ENCODE measurements around the gene FOXB1. TPM values are rescaled to one million over a fixed set of nuclear protein-coding genes. Genes with fewer than 3 reads are reported as not detected.
A peak's percentile ranks its signal among the peaks of the same experiment; 100 is the strongest.

FOXB1 gene
- total and polyA plus RNA-seq, 2 donors = 0.03 TPM; not detected in 1

GRCh38 chr15:59994888-59995557 is 9.1 kb upstream of the FOXB1 start:
- no peak overlapping the region for H3K27ac ChIP-seq (ENCODE audit: low read depth)
- no peaks in the 10 kb centered on the region for H3K36me3 ChIP-seq (ENCODE audit: insufficient read depth)
- no peak for DNase-seq (ENCODE audit: extremely low spot score)
- no peak overlapping the region for H3K4me3 ChIP-seq (ENCODE audit: low read depth, low read length)
- H3K4me1 ChIP-seq (ENCODE audit: insufficient read depth) = no peaks in the 10 kb centered on the region
- WGBS = 3% methylated on average over 41 of the region's 41 CpGs

- H3K36me3 ChIP-seq (ENCODE audit: insufficient read depth) = no peaks in the 10 kb centered on the region
- no peak overlapping the region for H3K4me3 ChIP-seq (ENCODE audit: low read depth, low read length)
- no peak overlapping the region for H3K27ac ChIP-seq (ENCODE audit: low read depth)
- no peaks in the 10 kb centered on the region for H3K4me1 ChIP-seq (ENCODE audit: insufficient read depth)
- 7% methylated on average over 24 of the region's 24 CpGs for WGBS
- no peak for DNase-seq (ENCODE audit: extremely low spot score)
These were observed 8.4 kb upstream of the FOXB1 start for GRCh38 chr15:59995568-59996297.

GRCh38 chr15:59996298-59997041 is 7.6 kb upstream of the FOXB1 start:
- 4% methylated on average over 27 of the region's 27 CpGs for WGBS
- no peak overlapping the region for H3K4me3 ChIP-seq (ENCODE audit: low read depth, low read length)
- H3K4me1 ChIP-seq (ENCODE audit: insufficient read depth) = no peaks in the 10 kb centered on the region
- DNase-seq (ENCODE audit: extremely low spot score) = no peak
- no peaks in the 10 kb centered on the region for H3K36me3 ChIP-seq (ENCODE audit: insufficient read depth)
- H3K27ac ChIP-seq (ENCODE audit: low read depth) = no peak overlapping the region

GRCh38 chr15:59997070-59997701 is 6.9 kb upstream of the FOXB1 start:
- H3K4me3 ChIP-seq (ENCODE audit: low read depth, low read length) = peak overlapping the region; percentile 3
- no peak for DNase-seq (ENCODE audit: extremely low spot score)
- no peak overlapping the region for H3K27ac ChIP-seq (ENCODE audit: low read depth)
- WGBS = 1% methylated on average over 36 of the region's 36 CpGs
- H3K36me3 ChIP-seq (ENCODE audit: insufficient read depth) = no peaks in the 10 kb centered on the region
- H3K4me1 ChIP-seq (ENCODE audit: insufficient read depth) = no peaks in the 10 kb centered on the region

- WGBS = 9% methylated on average over 8 of the region's 8 CpGs
- no peak for DNase-seq (ENCODE audit: extremely low spot score)
- H3K36me3 ChIP-seq (ENCODE audit: insufficient read depth) = no peaks in the 10 kb centered on the region
- no peaks in the 10 kb centered on the region for H3K4me1 ChIP-seq (ENCODE audit: insufficient read depth)
- H3K27ac ChIP-seq (ENCODE audit: low read depth) = no peak overlapping the region
- no peak overlapping the region for H3K4me3 ChIP-seq (ENCODE audit: low read depth, low read length)
These were observed 5.7 kb upstream of the FOXB1 start for GRCh38 chr15:59998305-59998949.

- no peak for DNase-seq (ENCODE audit: extremely low spot score)
- 3% methylated on average over 6 of the region's 6 CpGs for WGBS
- no peaks in the 10 kb centered on the region for H3K4me1 ChIP-seq (ENCODE audit: insufficient read depth)
- no peak overlapping the region for H3K27ac ChIP-seq (ENCODE audit: low read depth)
- no peak overlapping the region for H3K4me3 ChIP-seq (ENCODE audit: low read depth, low read length)
- H3K36me3 ChIP-seq (ENCODE audit: insufficient read depth) = no peaks in the 10 kb centered on the region
These were observed 5.0 kb upstream of the FOXB1 start for GRCh38 chr15:59998950-59999611.

GRCh38 chr15:59999612-60000112 is 4.4 kb upstream of the FOXB1 start:
- Histone ChIP-seq H3K36me3 (ENCODE audit: insufficient read depth) (no peaks in the 10 kb centered on the region), H3K4me3 (ENCODE audit: low read depth, low read length) (no peak overlapping the region), H3K4me1 (ENCODE audit: insufficient read depth) (no peaks in the 10 kb centered on the region), H3K27ac (ENCODE audit: low read depth) (no peak overlapping the region)
- 2% methylated on average over 28 of the region's 28 CpGs for WGBS
- no peak for DNase-seq (ENCODE audit: extremely low spot score)

- DNase-seq (ENCODE audit: extremely low spot score) = no peak
- 3% methylated on average over 33 of the region's 33 CpGs for WGBS
- Histone ChIP-seq H3K27ac (ENCODE audit: low read depth) (no peak overlapping the region), H3K4me3 (ENCODE audit: low read depth, low read length) (no peak overlapping the region), H3K4me1 (ENCODE audit: insufficient read depth) (no peaks in the 10 kb centered on the region), H3K36me3 (ENCODE audit: insufficient read depth) (no peaks in the 10 kb centered on the region)
These were observed 3.8 kb upstream of the FOXB1 start for GRCh38 chr15:60000113-60000823.

GRCh38 chr15:60000824-60001609 is 3.1 kb upstream of the FOXB1 start:
- no peaks in the 10 kb centered on the region for H3K36me3 ChIP-seq (ENCODE audit: insufficient read depth)
- 3% methylated on average over 19 of the region's 19 CpGs for WGBS
- no peak overlapping the region for H3K27ac ChIP-seq (ENCODE audit: low read depth)
- DNase-seq (ENCODE audit: extremely low spot score) = no peak
- no peak overlapping the region for H3K4me3 ChIP-seq (ENCODE audit: low read depth, low read length)
- no peaks in the 10 kb centered on the region for H3K4me1 ChIP-seq (ENCODE audit: insufficient read depth)

- no peaks in the 10 kb centered on the region for H3K4me1 ChIP-seq (ENCODE audit: insufficient read depth)
- no peak overlapping the region for H3K4me3 ChIP-seq (ENCODE audit: low read depth, low read length)
- no peak for DNase-seq (ENCODE audit: extremely low spot score)
- 3% methylated on average over 34 of the region's 34 CpGs for WGBS
- no peaks in the 10 kb centered on the region for H3K36me3 ChIP-seq (ENCODE audit: insufficient read depth)
- H3K27ac ChIP-seq (ENCODE audit: low read depth) = no peak overlapping the region
These were observed 2.2 kb upstream of the FOXB1 start for GRCh38 chr15:60001610-60002527.
